Body of pancreas (tissue), 4 donors: ENCODE data around the gene EMILIN1. TPM values are rescaled to one million over a fixed set of nuclear protein-coding genes. Genes with fewer than 3 reads are reported as not detected.
"Not testable (repeated sequence)": the region's sequence is repeated elsewhere in the genome, so short reads cannot be mapped to it uniquely, and the experiment has no call there.

Experiments
- ATAC-seq: fragments of 150-250 bp; one replicate; pipeline ENCODE4 v1.9.1; 2016
- DNase-seq, 4 donors: peaks; one replicate each; pipeline ENCODE4 v3.0.0-alpha.2; 2019
- H3K27ac ChIP-seq, 4 donors: fragments of 200-600 bp; sonication (generic); 1 replicate in 3 of 4; 2 replicates in 1 of 4; pipeline versions ENCODE4 v1.5.1 to v1.6.1; 2016 to 2019; ENCODE audit warnings: mild to moderate bottlenecking in 1 of 4, mixed read lengths in 1 of 4, moderate library complexity in 1 of 4
- H3K27me3 ChIP-seq, 2 donors: fragments of 200-600 bp; sonication (generic); one replicate each; pipeline ENCODE4 v1.6.0; 2016; ENCODE audit warnings: mild to moderate bottlenecking in 1 of 2
- H3K36me3 ChIP-seq, 2 donors: fragments of 200-600 bp; sonication (generic); replicated peaks in 1 of 2; 2 replicates each; pipeline ENCODE4 v1.5.1; 2016; ENCODE audit warnings: low read depth in 2 of 2; ENCODE audit not compliant: insufficient read depth in 1 of 2
- H3K4me1 ChIP-seq: fragments of 200-600 bp; sonication (generic); one replicate; pipeline ENCODE4 v1.6.0; 2016
- H3K4me3 ChIP-seq, 2 donors: fragments of 200-600 bp; sonication (generic); 1 replicate in 1 of 2; 2 replicates in 1 of 2; pipeline ENCODE4 v1.5.1; 2016 to 2019
- H3K9me3 ChIP-seq, 3 donors: fragments of 200-600 bp; sonication (generic); 1 replicate in 2 of 3; 2 replicates in 1 of 3; pipeline ENCODE4 v1.5.1; 2016
- POLR2A ChIP-seq, 3 donors: fragments of 450-650 bp; IDR thresholded peaks; one replicate each; pipeline ENCODE4 v1.6.1; 2016; ENCODE audit warnings: antibody characterized with exemption in 3 of 3, mild to moderate bottlenecking in 2 of 3
- WGBS, 2 donors: methylation state at CpG; one replicate each; pipeline ENCODE4 v1.1.5; 2017; 5-methylcytosine and 5-hydroxymethylcytosine counted together
- intact Hi-C: fragments of 100-400 bp; cut with DNase I; formaldehyde crosslinking; loops from one replicate; pipeline ENCODE4 v1.15.1; 2023
- total RNA-seq, 2 donors: library from RNA; depleted of rRNA; stranded (reverse); fragments of >200 nt; gene quantifications; one replicate each; pipeline ENCODE4 v1.1.0, GENCODE V29; 2016
- TF ChIP-seq, protein P1 (sequence below), 7 experiments: fragments of 450-650 bp in 4 of 7; fragments of 200-600 bp in 3 of 7; sonication (generic) in 3 of 7; IDR thresholded peaks; one replicate each; pipeline ENCODE4 v1.5.1; 2016 to 2019; ENCODE audit warnings: antibody characterized with exemption in 7 of 7

The EMILIN1 gene
- total RNA-seq, 2 donors from 2014 or later, result 21.8 to 24.1 TPM

DNA sequence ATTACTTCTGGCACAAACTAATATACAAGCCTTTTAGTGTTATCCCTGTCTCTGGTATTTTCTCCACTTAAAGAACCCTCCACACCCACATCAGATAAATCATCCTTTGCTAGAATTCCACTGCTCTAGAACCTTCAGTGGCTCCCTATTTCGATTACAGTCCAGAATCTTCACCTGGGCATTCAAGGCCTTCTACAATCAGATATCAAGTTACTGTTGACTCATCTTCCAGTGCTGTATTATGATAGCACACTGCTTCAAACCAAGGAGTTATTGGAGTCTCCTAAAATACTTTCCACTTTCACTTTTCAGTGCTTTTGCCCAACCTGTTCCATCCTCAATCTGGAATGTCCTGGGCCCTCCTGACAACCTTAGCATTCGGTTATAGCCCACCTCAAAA is 37.1 kb downstream of the EMILIN1 start:
- WGBS, 2 donors, result 54 to 62% methylated on average over 2 of the region's 2 CpGs

DNA sequence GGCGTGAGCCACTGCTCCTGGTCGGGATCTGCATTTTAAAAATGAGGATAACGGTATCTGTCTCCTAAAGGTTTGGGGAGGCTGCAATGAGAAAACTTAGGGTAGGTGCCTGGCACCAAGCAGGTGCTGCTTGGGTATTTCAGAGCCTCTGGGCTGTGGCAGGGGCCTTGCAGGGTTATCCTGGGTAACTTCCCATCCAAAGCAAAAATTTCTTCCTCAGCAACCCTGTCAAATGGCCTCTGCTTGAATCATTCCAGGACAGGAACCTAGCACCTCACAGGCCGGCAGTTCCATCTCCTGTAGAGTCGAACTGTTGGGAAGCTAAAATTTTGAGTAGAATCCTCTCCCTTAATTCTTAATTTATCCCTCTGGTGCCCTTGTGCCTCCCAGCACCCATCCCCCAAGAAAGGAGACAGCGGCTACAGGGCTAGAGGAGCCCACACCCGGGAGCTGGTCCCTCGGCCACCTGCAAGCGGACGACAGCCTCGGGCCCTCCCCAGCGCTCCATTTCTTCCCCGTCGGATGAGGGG is 39.6 kb downstream of the EMILIN1 start:
- Histone ChIP-seq H3K36me3 (no peaks in the 10 kb centered on the region), H3K27ac (no peak overlapping the region), H3K4me3 (no peak overlapping the region), H3K27me3 (peaks cover 0 to 12% of the 10 kb centered on the region in 2 donors), H3K4me1 (peaks cover 15% of the 10 kb centered on the region), H3K9me3 (no peaks in the 10 kb centered on the region)
- intact Hi-C loops, result no loop called here
- ATAC-seq (no peak), DNase-seq (no peak)
- WGBS, 2 donors, result 28 to 56% methylated on average over 10 to 14 of the region's 14 CpGs
- TF ChIP-seq POLR2A (IDR thresholded peaks at IDR 0.05), result no peak
- TF ChIP-seq, protein P1, sequence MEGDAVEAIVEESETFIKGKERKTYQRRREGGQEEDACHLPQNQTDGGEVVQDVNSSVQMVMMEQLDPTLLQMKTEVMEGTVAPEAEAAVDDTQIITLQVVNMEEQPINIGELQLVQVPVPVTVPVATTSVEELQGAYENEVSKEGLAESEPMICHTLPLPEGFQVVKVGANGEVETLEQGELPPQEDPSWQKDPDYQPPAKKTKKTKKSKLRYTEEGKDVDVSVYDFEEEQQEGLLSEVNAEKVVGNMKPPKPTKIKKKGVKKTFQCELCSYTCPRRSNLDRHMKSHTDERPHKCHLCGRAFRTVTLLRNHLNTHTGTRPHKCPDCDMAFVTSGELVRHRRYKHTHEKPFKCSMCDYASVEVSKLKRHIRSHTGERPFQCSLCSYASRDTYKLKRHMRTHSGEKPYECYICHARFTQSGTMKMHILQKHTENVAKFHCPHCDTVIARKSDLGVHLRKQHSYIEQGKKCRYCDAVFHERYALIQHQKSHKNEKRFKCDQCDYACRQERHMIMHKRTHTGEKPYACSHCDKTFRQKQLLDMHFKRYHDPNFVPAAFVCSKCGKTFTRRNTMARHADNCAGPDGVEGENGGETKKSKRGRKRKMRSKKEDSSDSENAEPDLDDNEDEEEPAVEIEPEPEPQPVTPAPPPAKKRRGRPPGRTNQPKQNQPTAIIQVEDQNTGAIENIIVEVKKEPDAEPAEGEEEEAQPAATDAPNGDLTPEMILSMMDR (IDR thresholded peaks at IDR 0.05), result no peak

More for the DNA sequence above, 37.1 kb downstream of the EMILIN1 start:
- no peak for ATAC-seq
- intact Hi-C loops, result no loop called here
- TF ChIP-seq POLR2A (IDR thresholded peaks at IDR 0.05), result no peak
- TF ChIP-seq, protein P1 (IDR thresholded peaks at IDR 0.05), result no peak
- no peaks in the 10 kb centered on the region for H3K36me3 ChIP-seq
- no peaks in the 10 kb centered on the region for H3K9me3 ChIP-seq
- H3K27ac ChIP-seq, result no peak overlapping the region
- no peak overlapping the region for H3K4me3 ChIP-seq
- DNase-seq, result no peak
- H3K27me3 ChIP-seq, result peaks cover 0 to 12% of the 10 kb centered on the region in 2 donors
- H3K4me1 ChIP-seq, result peaks cover 12% of the 10 kb centered on the region

DNA sequence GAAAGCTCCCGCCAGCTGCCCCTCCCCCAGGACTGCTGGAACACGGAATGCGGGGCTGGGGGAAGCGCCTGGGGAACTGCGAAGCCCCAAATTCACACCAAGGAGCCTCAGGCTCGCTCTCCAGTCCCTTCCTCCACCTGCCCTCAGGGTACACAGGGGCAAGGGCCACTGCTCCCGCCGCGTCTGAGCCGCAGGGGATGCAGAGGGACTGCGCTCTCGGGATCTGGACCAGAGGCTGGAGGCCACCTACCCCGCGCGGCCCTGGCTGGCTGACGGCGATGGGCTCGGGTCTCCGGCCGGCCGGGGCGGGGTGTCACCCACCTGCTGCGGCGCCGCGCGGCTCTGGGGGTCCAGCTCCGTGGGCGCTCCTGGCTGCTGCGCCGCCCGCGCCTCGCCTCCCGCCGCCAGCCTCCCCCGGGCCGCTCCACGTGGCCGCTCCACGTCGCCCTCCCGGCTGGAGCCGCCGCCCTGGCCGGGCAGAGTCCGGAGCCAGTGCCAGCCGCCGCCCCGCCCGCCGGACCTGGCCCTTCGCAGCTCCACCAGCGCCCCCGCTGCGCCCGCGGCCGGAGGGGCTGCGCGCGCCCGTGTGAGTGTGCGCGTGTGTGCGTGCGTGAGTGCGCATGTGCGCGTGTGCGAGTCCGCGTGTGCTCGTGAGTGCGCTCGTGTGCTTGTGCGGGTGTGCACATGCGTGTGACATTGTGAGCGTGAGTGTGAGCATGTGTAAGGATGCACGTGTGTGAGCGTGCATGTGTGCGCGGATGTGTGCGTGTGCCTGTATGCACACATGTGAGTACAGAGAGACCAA is 40.3 kb downstream of the EMILIN1 start, which contains the start of gene CGREF1:
Gene CGREF1, minus strand, starts transcription at position 604 of the 805 bp plus-strand sequence. CDS start 14,762 bp downstream, outside the sequence.
- intact Hi-C loops, result no loop called here
- H3K36me3 ChIP-seq, result no peaks in the 10 kb centered on the region
- DNase-seq (peak in 1 of 4 donors; percentile 24), ATAC-seq (peak; percentile 29)
- no peak for TF ChIP-seq POLR2A (IDR thresholded peaks at IDR 0.05)
- TF ChIP-seq, protein P1 (IDR thresholded peaks at IDR 0.05), result no peak
- peaks cover 0 to 12% of the 10 kb centered on the region in 2 donors for H3K27me3 ChIP-seq
- peaks cover 21% of the 10 kb centered on the region for H3K4me1 ChIP-seq
- no peak within 1 kb of the TSS for H3K27ac ChIP-seq
- no peak within 1 kb of the TSS for H3K4me3 ChIP-seq
- WGBS, 2 donors, result 4 to 41% methylated on average over 5 to 67 of the region's 84 CpGs
- no peaks in the 10 kb centered on the region for H3K9me3 ChIP-seq

- H3K4me3 ChIP-seq, intact Hi-C loops, DNase-seq, H3K27ac ChIP-seq, H3K9me3 ChIP-seq, ATAC-seq, H3K36me3 ChIP-seq: not testable (repeated sequence)
- 72 to 78% methylated on average over 8 of the region's 8 CpGs for WGBS, 2 donors
- Histone ChIP-seq H3K27me3 (peaks cover 0 to 12% of the 10 kb centered on the region in 2 donors), H3K4me1 (peaks cover 27% of the 10 kb centered on the region)
These were observed 40.9 kb downstream of the EMILIN1 start for GRCh38 chr2:27119330-27119670.

GRCh38 chr2:27121906-27122305 is 43.5 kb downstream of the EMILIN1 start:
- ATAC-seq (no peak), DNase-seq (no peak)
- Histone ChIP-seq H3K27ac (no peak overlapping the region), H3K4me1 (peaks cover 27% of the 10 kb centered on the region), H3K9me3 (no peaks in the 10 kb centered on the region), H3K27me3 (peaks cover 0 to 12% of the 10 kb centered on the region in 2 donors), H3K4me3 (no peak overlapping the region), H3K36me3 (no peaks in the 10 kb centered on the region)
- TF ChIP-seq, protein P1 (IDR thresholded peaks at IDR 0.05), result no peak
- no peak for TF ChIP-seq POLR2A (IDR thresholded peaks at IDR 0.05)
- WGBS, 2 donors, result 77 to 79% methylated on average over 2 of the region's 2 CpGs
- intact Hi-C loops, result no loop called here
